Liver (tissue), 9 donors: ENCODE results near the gene SLC5A9. TPM values are rescaled to one million over a fixed set of nuclear protein-coding genes. Genes with fewer than 3 reads are reported as not detected.

Experiments
- DNase-seq: peaks from one replicate; pipeline ENCODE4 v3.0.0-alpha.2; 2017; ENCODE audit warnings: low spot score
- H3K27ac ChIP-seq, 2 donors: one replicate each; pipeline ENCODE4 v1.7.0; 2013; ENCODE audit warnings: inconsistent platforms in 2 of 2, low read length in 2 of 2, control low read depth in 1 of 2, low read depth in 1 of 2, mild to moderate bottlenecking in 1 of 2
- H3K27me3 ChIP-seq, 4 donors: one replicate each; pipeline versions ENCODE4 v1.6.1 to v1.7.0; 2013; ENCODE audit warnings: low read length in 3 of 4, inconsistent platforms in 1 of 4, mild to moderate bottlenecking in 1 of 4, moderate library complexity in 1 of 4; ENCODE audit not compliant: control insufficient read depth in 4 of 4, insufficient read depth in 4 of 4
- H3K36me3 ChIP-seq, 4 donors: one replicate each; pipeline versions ENCODE4 v1.6.1 to v1.7.0; 2013; ENCODE audit warnings: low read length in 3 of 4, mild to moderate bottlenecking in 3 of 4, low read depth in 1 of 4, moderate library complexity in 1 of 4; ENCODE audit not compliant: control insufficient read depth in 4 of 4, insufficient read depth in 3 of 4
- H3K4me1 ChIP-seq, 4 donors: one replicate each; pipeline versions ENCODE4 v1.6.1 to v1.7.0; 2013; ENCODE audit warnings: low read length in 3 of 4, mild to moderate bottlenecking in 3 of 4, moderate library complexity in 1 of 4; ENCODE audit not compliant: control insufficient read depth in 4 of 4, insufficient read depth in 4 of 4
- H3K4me3 ChIP-seq, 3 donors: one replicate each; pipeline versions ENCODE4 v1.6.1 to v1.7.0; 2013; ENCODE audit warnings: low read length in 3 of 3, control low read depth in 1 of 3, low read depth in 1 of 3, mild to moderate bottlenecking in 1 of 3
- H3K9ac ChIP-seq, 2 donors: one replicate each; pipeline ENCODE4 v1.7.0; 2013; ENCODE audit warnings: low read length in 2 of 2, mild to moderate bottlenecking in 2 of 2, moderate library complexity in 2 of 2, control low read depth in 1 of 2, low read depth in 1 of 2
- H3K9me3 ChIP-seq, 4 donors: one replicate each; pipeline versions ENCODE4 v1.6.1 to v1.7.0; 2013; ENCODE audit warnings: low read length in 3 of 4; ENCODE audit not compliant: control insufficient read depth in 4 of 4
- EGR1 ChIP-seq, 2 donors: IDR thresholded peaks; 2 replicates each; pipeline ENCODE4 v1.6.1; 2016 to 2018; ENCODE audit warnings: antibody characterized with exemption in 2 of 2, low read depth in 2 of 2
- FOXA1 ChIP-seq: IDR thresholded peaks from 2 replicates; pipeline ENCODE4 v1.6.1; 2016; ENCODE audit warnings: antibody characterized with exemption
- FOXA2 ChIP-seq: IDR thresholded peaks from 2 replicates; pipeline ENCODE4 v1.6.1; 2016; ENCODE audit warnings: antibody characterized with exemption
- GABPA ChIP-seq, 2 donors: IDR thresholded peaks in 1 of 2; conservative IDR thresholded peaks in 1 of 2; 2 replicates each; pipeline ENCODE4 v1.6.1; 2016; ENCODE audit warnings: antibody characterized with exemption in 2 of 2, mild to moderate bottlenecking in 1 of 2, moderate library complexity in 1 of 2
- HNF4A ChIP-seq, 2 donors: conservative IDR thresholded peaks; 2 replicates each; pipeline ENCODE4 v1.6.1; 2016; ENCODE audit warnings: antibody characterized with exemption in 2 of 2, mild to moderate bottlenecking in 2 of 2
- HNF4G ChIP-seq: IDR thresholded peaks from 2 replicates; pipeline ENCODE4 v1.6.1; 2016; ENCODE audit warnings: antibody characterized with exemption
- JUND ChIP-seq, 2 donors: IDR thresholded peaks; 2 replicates each; pipeline ENCODE4 v1.6.1; 2016; ENCODE audit warnings: antibody characterized with exemption in 2 of 2
- NR2F2 ChIP-seq: IDR thresholded peaks from 2 replicates; pipeline ENCODE4 v1.6.1; 2016; ENCODE audit warnings: antibody characterized with exemption
- RAD21 ChIP-seq, 2 donors: IDR thresholded peaks; 2 replicates each; pipeline ENCODE4 v1.6.1; 2016; ENCODE audit warnings: antibody characterized with exemption in 2 of 2, mild to moderate bottlenecking in 2 of 2
- RXRA ChIP-seq, 2 donors: IDR thresholded peaks; 2 replicates each; pipeline ENCODE4 v1.6.1; 2017 to 2018; ENCODE audit warnings: antibody characterized with exemption in 2 of 2, mild to moderate bottlenecking in 1 of 2
- SP1 ChIP-seq: IDR thresholded peaks from 2 replicates; pipeline ENCODE4 v1.6.1; 2018; ENCODE audit warnings: antibody characterized with exemption, mild to moderate bottlenecking
- TAF1 ChIP-seq: conservative IDR thresholded peaks from 2 replicates; pipeline ENCODE4 v1.6.1; 2016; ENCODE audit warnings: antibody characterized with exemption, mild to moderate bottlenecking
- YY1 ChIP-seq: IDR thresholded peaks from 2 replicates; pipeline ENCODE4 v1.6.1; 2016; ENCODE audit warnings: antibody characterized with exemption, mild to moderate bottlenecking
- WGBS: extraction: QIAGEN DNeasy Blood & Tissue Kit; methylation state at CpG from one replicate; pipeline ENCODE4 v1.1.7; 2013; 5-methylcytosine and 5-hydroxymethylcytosine counted together
- polyA plus RNA-seq, 2 donors: library from polyadenylated mRNA; stranded (reverse) in 1 of 2; unstranded in 1 of 2; fragments of 200-250 nt in 1 of 2; fragments of >200 nt in 1 of 2; fragmentation: Nextera tagmentation in 1 of 2; extraction: Ambion mirVana in 1 of 2; gene quantifications; one replicate each; pipeline versions ENCODE4 v1.2.1 to v1.2.3, GENCODE V29; 2013 to 2015
- total RNA-seq, 2 donors: library from RNA; depleted of rRNA; stranded (reverse); fragments of >200 nt; gene quantifications; one replicate each; pipeline ENCODE4 v1.2.3, GENCODE V29; 2014
- TF ChIP-seq, protein P1 (sequence below): IDR thresholded peaks from 2 replicates; pipeline ENCODE4 v1.6.1; 2016; ENCODE audit warnings: antibody characterized with exemption
- TF ChIP-seq, protein P2 (sequence below): IDR thresholded peaks from 2 replicates; pipeline ENCODE4 v1.6.1; 2016; ENCODE audit warnings: antibody characterized with exemption
- TF ChIP-seq, protein P3 (sequence below): IDR thresholded peaks from 2 replicates; pipeline ENCODE4 v1.6.1; 2016; ENCODE audit warnings: antibody characterized with exemption, mild to moderate bottlenecking
- TF ChIP-seq, protein P4 (sequence below): IDR thresholded peaks from 2 replicates; pipeline ENCODE4 v1.6.1; 2016; ENCODE audit warnings: antibody characterized with exemption
- TF ChIP-seq, protein P5 (sequence below): fragments of 150-350 bp; IDR thresholded peaks from 2 replicates; pipeline ENCODE4 v1.5.1; 2017; ENCODE audit warnings: improper control_type of control experiment, low read depth, low read length; ENCODE audit not compliant: missing input control
- donor health status: healthy.
- donor health status: healthy.
- donor health status: healthy.
- donor health status: healthy.
- donor health status: healthy.

SLC5A9 gene
- total and polyA plus RNA-seq, 4 donors, result 0.78 to 6.5 (median 6.0) TPM

DNA sequence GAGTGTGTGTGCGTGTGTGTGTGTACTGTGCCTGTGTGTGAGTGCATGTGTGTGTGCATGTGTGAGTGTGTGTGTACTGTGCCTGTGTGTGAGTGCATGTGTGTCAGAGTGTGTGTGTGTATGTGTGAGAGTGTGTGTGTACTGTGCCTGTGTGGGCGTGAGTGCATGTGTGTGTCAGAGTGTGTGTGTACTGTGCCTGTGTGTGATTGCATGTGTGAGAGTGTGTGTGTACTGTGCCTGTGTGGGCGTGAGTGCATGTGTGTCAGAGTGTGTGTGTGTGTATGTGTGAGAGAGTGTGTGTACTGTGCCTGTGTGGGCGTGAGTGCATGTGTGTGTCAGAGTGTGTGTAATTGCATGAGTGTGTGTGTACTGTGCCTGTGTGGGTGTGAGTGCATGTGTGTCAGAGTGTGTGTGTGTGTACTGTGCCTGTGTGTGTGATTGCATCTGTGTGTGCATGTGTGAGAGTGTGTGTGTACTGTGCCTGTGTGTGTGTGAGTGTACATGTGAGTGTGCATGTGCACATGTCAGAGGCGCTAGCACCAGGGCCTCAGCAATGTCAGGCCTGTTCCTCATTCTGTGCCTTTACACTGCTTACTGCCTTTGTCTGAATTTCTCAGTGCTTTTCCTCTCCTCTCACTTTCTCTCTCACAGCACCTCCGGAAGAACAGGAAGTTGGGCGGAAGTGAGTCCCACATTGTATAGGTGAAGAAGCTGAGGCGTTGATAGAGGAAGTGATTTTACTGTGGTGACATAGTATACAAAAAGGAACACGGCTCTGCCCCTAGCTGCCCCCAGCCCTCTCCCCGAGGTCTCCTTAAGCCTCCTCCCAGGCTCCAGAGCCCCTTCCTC, 4.9 kb downstream of the SLC5A9 start:
- H3K27me3 ChIP-seq, result no peaks in the 10 kb centered on the region
- H3K9ac ChIP-seq, result no peak overlapping the region
- DNase-seq, result no peak
- no peak overlapping the region for H3K4me3 ChIP-seq
- no peak overlapping the region for H3K27ac ChIP-seq
- no peaks in the 10 kb centered on the region for H3K9me3 ChIP-seq
- peaks cover 1 to 22% (median 15%) of the 10 kb centered on the region in 4 donors for H3K4me1 ChIP-seq
- TF ChIP-seq HNF4A (conservative IDR thresholded peaks at IDR 0.05) (no peak), GABPA (IDR thresholded peaks at IDR 0.05 in 1 of 2, conservative IDR thresholded peaks at IDR 0.05 in 1 of 2) (no peak), RAD21 (IDR thresholded peaks at IDR 0.05) (no peak), HNF4G (no peak), RXRA (IDR thresholded peaks at IDR 0.05) (no peak), TAF1 (no peak), YY1 (no peak), EGR1 (IDR thresholded peaks at IDR 0.05; ENCODE audit: low read depth in 2 of 2) (no peak), SP1 (no peak), JUND (IDR thresholded peaks at IDR 0.05) (no peak), FOXA1 (no peak), NR2F2 (no peak), FOXA2 (no peak)
- TF ChIP-seq, protein P1, sequence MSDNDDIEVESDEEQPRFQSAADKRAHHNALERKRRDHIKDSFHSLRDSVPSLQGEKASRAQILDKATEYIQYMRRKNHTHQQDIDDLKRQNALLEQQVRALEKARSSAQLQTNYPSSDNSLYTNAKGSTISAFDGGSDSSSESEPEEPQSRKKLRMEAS, result no peak
- TF ChIP-seq, protein P2, sequence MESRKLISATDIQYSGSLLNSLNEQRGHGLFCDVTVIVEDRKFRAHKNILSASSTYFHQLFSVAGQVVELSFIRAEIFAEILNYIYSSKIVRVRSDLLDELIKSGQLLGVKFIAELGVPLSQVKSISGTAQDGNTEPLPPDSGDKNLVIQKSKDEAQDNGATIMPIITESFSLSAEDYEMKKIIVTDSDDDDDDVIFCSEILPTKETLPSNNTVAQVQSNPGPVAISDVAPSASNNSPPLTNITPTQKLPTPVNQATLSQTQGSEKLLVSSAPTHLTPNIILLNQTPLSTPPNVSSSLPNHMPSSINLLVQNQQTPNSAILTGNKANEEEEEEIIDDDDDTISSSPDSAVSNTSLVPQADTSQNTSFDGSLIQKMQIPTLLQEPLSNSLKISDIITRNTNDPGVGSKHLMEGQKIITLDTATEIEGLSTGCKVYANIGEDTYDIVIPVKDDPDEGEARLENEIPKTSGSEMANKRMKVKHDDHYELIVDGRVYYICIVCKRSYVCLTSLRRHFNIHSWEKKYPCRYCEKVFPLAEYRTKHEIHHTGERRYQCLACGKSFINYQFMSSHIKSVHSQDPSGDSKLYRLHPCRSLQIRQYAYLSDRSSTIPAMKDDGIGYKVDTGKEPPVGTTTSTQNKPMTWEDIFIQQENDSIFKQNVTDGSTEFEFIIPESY, result no peak
- TF ChIP-seq, protein P3, sequence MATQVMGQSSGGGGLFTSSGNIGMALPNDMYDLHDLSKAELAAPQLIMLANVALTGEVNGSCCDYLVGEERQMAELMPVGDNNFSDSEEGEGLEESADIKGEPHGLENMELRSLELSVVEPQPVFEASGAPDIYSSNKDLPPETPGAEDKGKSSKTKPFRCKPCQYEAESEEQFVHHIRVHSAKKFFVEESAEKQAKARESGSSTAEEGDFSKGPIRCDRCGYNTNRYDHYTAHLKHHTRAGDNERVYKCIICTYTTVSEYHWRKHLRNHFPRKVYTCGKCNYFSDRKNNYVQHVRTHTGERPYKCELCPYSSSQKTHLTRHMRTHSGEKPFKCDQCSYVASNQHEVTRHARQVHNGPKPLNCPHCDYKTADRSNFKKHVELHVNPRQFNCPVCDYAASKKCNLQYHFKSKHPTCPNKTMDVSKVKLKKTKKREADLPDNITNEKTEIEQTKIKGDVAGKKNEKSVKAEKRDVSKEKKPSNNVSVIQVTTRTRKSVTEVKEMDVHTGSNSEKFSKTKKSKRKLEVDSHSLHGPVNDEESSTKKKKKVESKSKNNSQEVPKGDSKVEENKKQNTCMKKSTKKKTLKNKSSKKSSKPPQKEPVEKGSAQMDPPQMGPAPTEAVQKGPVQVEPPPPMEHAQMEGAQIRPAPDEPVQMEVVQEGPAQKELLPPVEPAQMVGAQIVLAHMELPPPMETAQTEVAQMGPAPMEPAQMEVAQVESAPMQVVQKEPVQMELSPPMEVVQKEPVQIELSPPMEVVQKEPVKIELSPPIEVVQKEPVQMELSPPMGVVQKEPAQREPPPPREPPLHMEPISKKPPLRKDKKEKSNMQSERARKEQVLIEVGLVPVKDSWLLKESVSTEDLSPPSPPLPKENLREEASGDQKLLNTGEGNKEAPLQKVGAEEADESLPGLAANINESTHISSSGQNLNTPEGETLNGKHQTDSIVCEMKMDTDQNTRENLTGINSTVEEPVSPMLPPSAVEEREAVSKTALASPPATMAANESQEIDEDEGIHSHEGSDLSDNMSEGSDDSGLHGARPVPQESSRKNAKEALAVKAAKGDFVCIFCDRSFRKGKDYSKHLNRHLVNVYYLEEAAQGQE, result no peak
- TF ChIP-seq, protein P4, sequence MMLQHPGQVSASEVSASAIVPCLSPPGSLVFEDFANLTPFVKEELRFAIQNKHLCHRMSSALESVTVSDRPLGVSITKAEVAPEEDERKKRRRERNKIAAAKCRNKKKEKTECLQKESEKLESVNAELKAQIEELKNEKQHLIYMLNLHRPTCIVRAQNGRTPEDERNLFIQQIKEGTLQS, result no peak
- TF ChIP-seq, protein P5, sequence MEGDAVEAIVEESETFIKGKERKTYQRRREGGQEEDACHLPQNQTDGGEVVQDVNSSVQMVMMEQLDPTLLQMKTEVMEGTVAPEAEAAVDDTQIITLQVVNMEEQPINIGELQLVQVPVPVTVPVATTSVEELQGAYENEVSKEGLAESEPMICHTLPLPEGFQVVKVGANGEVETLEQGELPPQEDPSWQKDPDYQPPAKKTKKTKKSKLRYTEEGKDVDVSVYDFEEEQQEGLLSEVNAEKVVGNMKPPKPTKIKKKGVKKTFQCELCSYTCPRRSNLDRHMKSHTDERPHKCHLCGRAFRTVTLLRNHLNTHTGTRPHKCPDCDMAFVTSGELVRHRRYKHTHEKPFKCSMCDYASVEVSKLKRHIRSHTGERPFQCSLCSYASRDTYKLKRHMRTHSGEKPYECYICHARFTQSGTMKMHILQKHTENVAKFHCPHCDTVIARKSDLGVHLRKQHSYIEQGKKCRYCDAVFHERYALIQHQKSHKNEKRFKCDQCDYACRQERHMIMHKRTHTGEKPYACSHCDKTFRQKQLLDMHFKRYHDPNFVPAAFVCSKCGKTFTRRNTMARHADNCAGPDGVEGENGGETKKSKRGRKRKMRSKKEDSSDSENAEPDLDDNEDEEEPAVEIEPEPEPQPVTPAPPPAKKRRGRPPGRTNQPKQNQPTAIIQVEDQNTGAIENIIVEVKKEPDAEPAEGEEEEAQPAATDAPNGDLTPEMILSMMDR, result no peak
- 82% methylated on average over 10 of the region's 10 CpGs for WGBS
- peaks cover 0 to 25% (median 12%) of the 10 kb centered on the region in 4 donors for H3K36me3 ChIP-seq
